Activated naive CD8-positive, alpha-beta T cell treated with anti-CD3 and anti-CD28 coated beads, Interleukin-2, amount 10 ng/mL, durations not matched to agents 7 days and 5 days (primary cell): ENCODE results near the gene PITPNC1. TPM values are rescaled to one million over a fixed set of nuclear protein-coding genes. Genes with fewer than 3 reads are reported as not detected.
A peak's percentile ranks its signal among the peaks of the same experiment; 100 is the strongest.
"Not testable (repeated sequence)": the region's sequence is repeated elsewhere in the genome, so short reads cannot be mapped to it uniquely, and the experiment has no call there.

Experiments
- ATAC-seq: fragments of 150-1000 bp; cut with Tn5 transposase; one replicate; pipeline ENCODE4 v1.10.0; 2021; ENCODE audit warnings: low read depth, moderate library complexity
- POLR2A ChIA-PET: fragments of 350-600 bp; sonication (Branson Sonifier 250); formaldehyde crosslinking; loops from one replicate; lab custom pipeline; 2021; ENCODE audit warnings: antibody characterized with exemption; lab: Charles Lee
- DNase-seq: peaks from one replicate; pipeline ENCODE4 v3.0.0; 2021
- H3K27ac Mint-ChIP-seq: one replicate; pipeline ENCODE4 v1.8.0; 2022; ENCODE audit warnings: mild to moderate bottlenecking, mixed read lengths
- H3K27me3 Mint-ChIP-seq: one replicate; pipeline ENCODE4 v1.8.0; 2022; ENCODE audit warnings: mild to moderate bottlenecking, moderate library complexity, mixed read lengths
- H3K36me3 Mint-ChIP-seq: one replicate; pipeline ENCODE4 v1.8.0; 2021; ENCODE audit warnings: mild to moderate bottlenecking, mixed read lengths
- H3K4me1 Mint-ChIP-seq: one replicate; pipeline ENCODE4 v1.8.0; 2021; ENCODE audit warnings: mixed read lengths
- H3K4me3 Mint-ChIP-seq: one replicate; pipeline ENCODE4 v1.8.0; 2022; ENCODE audit warnings: mild to moderate bottlenecking, moderate library complexity, mixed read lengths
- H3K9me3 Mint-ChIP-seq: one replicate; pipeline ENCODE4 v1.8.0; 2021; ENCODE audit warnings: mixed read lengths
- total RNA-seq, 2 experiments: library from RNA; stranded (reverse); gene quantifications; one replicate each; pipeline ENCODE4 v1.2.3, GENCODE V29; 2021

The PITPNC1 gene
- total RNA-seq, 2 experiments from 2014 or later, result 100 to 104 TPM

DNA sequence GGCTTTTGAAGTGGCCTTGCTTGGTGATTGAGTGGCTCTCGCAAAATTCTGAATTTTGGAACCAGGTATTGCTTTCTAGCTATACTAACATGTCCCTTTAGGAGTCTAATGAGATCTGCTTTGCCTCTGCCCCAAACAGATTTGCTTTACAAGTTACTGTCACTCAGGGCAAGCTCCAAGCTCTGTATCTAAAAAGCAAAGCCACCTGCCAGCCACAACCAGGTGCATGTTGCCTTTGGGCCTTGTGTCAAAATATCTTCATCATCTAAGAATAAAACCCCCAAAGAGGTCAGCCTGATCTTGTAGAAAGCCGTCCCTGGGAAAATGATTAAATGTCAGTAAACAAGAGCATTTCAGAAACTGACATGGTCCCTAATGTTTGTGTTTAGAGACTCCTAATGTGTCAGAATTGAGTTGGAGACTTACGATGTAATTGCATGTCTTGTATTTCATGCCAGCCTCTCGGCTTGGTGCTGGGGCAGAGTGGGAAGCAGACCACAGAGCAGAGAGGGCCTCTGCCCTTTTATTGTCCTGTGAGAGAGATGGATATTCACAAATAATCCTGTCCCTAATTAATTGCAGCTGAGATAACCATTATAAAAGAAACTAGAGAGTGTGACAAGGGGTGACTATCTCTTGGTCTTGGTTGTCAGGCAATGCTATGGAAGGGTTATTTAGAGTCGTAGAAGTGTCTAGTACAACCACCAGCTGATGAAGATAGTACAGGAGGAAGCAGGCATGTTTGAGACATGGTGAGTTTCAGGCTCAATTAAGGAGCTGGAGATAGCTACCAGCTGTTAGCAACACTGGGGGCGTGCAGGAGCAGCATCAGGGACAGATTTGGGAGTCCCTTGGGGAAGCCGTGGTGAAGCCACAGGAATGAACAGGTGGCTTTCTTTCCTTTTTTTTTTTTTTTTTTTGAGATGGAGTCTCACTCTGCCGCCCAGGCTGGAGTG, 90.7 kb downstream of the PITPNC1 start:
- Mint-ChIP-seq H3K27ac (peak overlapping the region; percentile 76), H3K27me3 (no peaks in the 10 kb centered on the region), H3K4me3 (peak overlapping the region; percentile 56), H3K36me3 (peaks cover 7% of the 10 kb centered on the region), H3K9me3 (no peaks in the 10 kb centered on the region), H3K4me1 (peaks cover 60% of the 10 kb centered on the region)
- ATAC-seq (peak; percentile 24), DNase-seq (no peak)
- POLR2A ChIA-PET, result interaction anchor here (0.5 to 5.6 kb wide), 6 partner anchors 16 to 86 kb away, joined by 3 to 65 read pairs (median 13); no protein-coding TSS in a partner anchor

DNA sequence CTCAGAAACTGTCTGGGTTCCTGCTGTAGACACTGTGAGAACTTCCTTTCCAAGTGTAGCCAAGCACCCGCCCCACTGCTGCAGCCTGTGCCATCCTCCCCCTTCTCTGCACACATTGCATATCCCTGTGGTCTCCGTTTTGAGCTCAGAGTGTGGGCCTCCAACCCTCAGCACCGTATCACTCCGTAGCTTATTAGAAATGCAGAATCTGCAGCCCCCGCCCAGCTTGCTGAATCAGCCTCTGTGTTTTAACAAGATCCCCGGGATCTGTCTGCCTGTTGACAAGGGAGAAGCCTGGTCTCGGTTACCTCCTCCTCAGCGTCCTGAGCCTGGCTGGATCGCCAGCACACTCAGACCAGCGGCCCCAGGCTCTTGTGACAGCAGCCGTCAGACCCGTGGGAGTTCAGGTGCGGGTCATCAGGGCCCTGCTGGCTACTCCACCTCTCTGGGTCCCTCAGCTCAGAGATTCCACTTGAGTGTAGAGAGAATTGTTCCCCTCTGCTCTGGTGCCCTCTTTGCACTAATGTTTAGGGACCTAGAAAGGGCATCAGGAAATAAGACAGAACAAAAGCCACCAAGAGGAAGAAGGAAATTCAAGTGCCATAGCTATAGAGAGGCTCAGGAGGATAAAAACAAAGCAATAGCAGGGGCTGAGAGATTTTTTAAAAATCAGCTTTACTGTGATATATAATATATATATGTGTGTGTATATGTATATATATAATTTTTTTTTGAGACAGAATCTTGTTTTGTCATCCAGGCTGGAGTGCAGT, 92.3 kb downstream of the PITPNC1 start:
- H3K9me3 Mint-ChIP-seq, result no peaks in the 10 kb centered on the region
- peak overlapping the region; percentile 88 for H3K27ac Mint-ChIP-seq
- H3K4me3 Mint-ChIP-seq, result peak overlapping the region; percentile 68
- peaks cover 10% of the 10 kb centered on the region for H3K36me3 Mint-ChIP-seq
- peak; percentile 55 for DNase-seq
- POLR2A ChIA-PET, result interaction anchor here (1.0 to 5.6 kb wide), 11 partner anchors 8 to 91 kb away, joined by 3 to 65 read pairs (median 7); no protein-coding TSS in a partner anchor
- peak; percentile 90 for ATAC-seq
- H3K27me3 Mint-ChIP-seq, result no peaks in the 10 kb centered on the region
- H3K4me1 Mint-ChIP-seq, result peaks cover 60% of the 10 kb centered on the region

DNA sequence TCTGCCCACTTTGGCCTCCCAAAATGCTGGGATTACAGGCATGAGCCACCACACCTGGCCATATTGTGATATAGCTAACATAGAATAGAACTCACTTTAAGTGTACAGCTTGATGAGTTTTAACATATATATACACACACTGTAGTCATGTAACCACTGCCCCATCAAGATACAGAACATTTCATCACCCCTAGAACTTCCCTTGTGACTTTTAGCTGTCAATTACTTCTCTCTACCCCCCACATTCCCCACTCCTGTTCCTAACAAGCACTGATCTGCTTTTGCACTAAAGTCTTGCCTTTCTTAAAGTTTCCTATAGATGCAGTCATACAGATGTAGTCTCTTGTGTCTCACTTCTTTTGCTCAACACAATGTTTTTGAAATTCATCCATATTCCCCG, 93.1 kb downstream of the PITPNC1 start:
- H3K27ac Mint-ChIP-seq, result peak overlapping the region; percentile 81
- no peaks in the 10 kb centered on the region for H3K27me3 Mint-ChIP-seq
- H3K36me3 Mint-ChIP-seq, result peaks cover 10% of the 10 kb centered on the region
- POLR2A ChIA-PET, result interaction anchor here (1.1 to 5.6 kb wide), 7 partner anchors 14 to 92 kb away, joined by 3 to 65 read pairs (median 7); no protein-coding TSS in a partner anchor
- DNase-seq (no peak), ATAC-seq (no peak)
- peak overlapping the region; percentile 48 for H3K4me3 Mint-ChIP-seq
- H3K9me3 Mint-ChIP-seq, result no peaks in the 10 kb centered on the region
- peaks cover 64% of the 10 kb centered on the region for H3K4me1 Mint-ChIP-seq

DNA sequence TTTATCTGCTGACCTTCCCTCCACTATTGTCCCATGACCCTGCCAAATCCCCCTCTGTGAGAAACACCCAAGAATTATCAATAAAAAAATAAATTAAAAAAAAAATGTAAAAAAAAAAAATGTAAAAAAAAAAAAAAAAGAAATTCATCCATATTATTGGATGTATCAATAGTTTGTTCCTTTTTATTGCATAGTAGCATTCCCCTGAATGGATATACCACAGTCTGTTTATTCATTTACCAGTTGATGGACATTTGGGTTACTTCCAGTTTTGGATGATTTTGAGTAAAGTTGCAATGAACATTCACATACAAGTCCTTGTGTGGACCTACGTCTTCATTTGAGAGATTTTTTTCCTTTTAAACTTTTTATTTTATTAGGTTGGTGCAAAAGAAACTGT, 94.0 kb downstream of the PITPNC1 start:
- ATAC-seq (no peak), DNase-seq (no peak)
- Mint-ChIP-seq H3K27me3 (no peaks in the 10 kb centered on the region), H3K27ac (no peak overlapping the region), H3K9me3 (no peaks in the 10 kb centered on the region), H3K36me3 (peaks cover 10% of the 10 kb centered on the region), H3K4me3 (no peak overlapping the region), H3K4me1 (peaks cover 68% of the 10 kb centered on the region)
- POLR2A ChIA-PET, result no interaction called here

DNA sequence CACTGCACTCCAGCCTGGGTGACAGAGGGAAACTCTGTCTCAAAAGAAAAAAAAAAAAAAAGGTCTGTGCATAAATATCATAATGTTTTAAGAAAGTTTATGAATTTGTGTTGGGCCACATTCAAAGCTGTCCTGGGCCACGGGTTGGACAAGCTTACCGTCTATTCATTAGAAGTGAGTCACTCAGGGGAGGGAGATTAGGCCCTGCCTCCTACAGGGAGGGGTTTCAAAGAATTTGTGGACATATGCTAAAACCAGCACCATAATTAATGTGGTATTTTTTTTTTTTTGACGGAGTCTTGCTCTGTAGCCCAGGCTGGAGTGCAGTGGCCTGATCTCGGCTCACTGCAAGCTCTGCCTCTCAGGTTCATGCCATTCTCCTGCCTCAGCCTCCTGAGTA, 95.5 kb downstream of the PITPNC1 start:
- DNase-seq, ATAC-seq, H3K4me3 Mint-ChIP-seq, H3K27me3 Mint-ChIP-seq, H3K27ac Mint-ChIP-seq, H3K9me3 Mint-ChIP-seq: not testable (repeated sequence)
- Mint-ChIP-seq H3K4me1 (peaks cover 61% of the 10 kb centered on the region), H3K36me3 (peaks cover 12% of the 10 kb centered on the region)
- POLR2A ChIA-PET, result interaction anchor here (0.7 to 1.1 kb wide), 3 partner anchors 19 to 32 kb away, joined by 3 to 11 read pairs (median 4); no protein-coding TSS in a partner anchor

DNA sequence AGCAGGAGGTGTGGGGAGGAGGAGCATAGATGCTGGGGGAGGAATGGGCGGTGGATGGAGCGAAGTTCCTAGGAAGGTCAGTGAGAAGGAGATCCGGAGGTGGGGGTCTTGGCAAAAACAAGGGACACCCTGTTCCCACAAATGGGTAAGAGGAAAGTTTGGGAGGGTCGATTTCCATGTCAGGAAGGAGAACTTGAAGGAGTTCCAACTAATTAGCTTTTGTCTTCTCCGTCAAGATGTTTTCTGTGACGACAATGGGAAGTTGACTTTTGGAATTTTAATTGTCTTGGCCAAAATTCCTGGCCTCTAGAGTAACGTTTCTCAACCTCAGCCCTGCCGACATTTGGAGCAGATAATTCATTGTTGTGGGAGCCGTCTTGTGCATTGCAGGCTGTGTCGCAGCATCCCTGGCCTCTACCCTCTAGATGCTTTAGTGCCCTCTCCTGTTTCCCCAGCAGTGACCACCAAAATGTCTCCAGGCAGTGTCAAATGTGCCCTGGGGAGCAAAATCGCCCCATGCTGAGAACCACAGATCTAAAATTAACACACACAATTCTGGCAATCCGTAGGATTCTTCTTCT, 97.1 kb downstream of the PITPNC1 start:
- POLR2A ChIA-PET, result interaction anchor here (0.6 to 7.7 kb wide), 13 partner anchors 9 to 579 kb away, joined by 3 to 120 read pairs (median 7); partner anchors contain the start of gene PITPNC1
- peak overlapping the region; percentile 94 for H3K27ac Mint-ChIP-seq
- ATAC-seq (no peak), DNase-seq (no peak)
- H3K9me3 Mint-ChIP-seq, result no peaks in the 10 kb centered on the region
- H3K4me1 Mint-ChIP-seq, result peaks cover 63% of the 10 kb centered on the region
- H3K36me3 Mint-ChIP-seq, result peaks cover 13% of the 10 kb centered on the region
- H3K4me3 Mint-ChIP-seq, result peak overlapping the region; percentile 74
- H3K27me3 Mint-ChIP-seq, result no peaks in the 10 kb centered on the region

DNA sequence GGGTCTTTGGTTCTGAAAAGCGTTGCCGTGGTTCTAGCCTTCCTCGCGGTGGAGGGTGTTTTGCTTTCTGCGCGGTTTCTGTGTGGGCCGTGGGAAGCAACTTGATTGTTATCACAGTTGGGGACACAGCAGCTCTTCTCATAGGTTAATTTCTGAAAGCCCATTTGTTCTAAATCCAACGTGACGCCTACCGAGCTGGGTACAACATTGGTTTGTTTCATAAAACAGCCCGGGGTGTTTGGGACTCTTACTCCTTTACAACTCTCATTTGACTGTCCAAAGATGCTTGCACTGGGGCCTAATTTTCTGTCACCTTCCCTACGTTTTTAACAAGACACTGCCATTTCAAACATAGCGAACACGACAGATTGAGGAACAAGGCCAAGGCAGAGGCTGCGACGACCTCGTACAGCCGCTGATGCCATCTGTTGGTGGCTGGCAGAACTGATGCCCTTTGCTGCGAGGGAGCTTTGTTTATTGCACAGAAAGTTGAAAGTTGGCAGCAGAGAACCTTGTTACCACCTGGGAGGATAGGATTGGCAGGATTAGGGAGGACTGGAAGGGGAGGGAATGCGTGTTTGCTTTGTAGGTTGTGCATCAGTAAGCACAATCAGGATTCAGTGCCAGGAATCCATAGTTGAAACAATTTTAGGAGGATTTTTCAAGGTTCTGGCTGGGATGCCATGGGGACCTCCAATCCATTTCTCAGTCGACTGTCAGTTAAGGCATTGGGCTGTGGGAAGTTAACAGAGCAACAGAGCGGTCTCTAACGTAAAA, 98.3 kb downstream of the PITPNC1 start:
- Mint-ChIP-seq H3K9me3 (no peaks in the 10 kb centered on the region), H3K27me3 (no peaks in the 10 kb centered on the region), H3K4me1 (peaks cover 60% of the 10 kb centered on the region), H3K36me3 (peaks cover 13% of the 10 kb centered on the region), H3K27ac (peak overlapping the region; percentile 94), H3K4me3 (peak overlapping the region; percentile 74)
- POLR2A ChIA-PET, result interaction anchor here (0.8 to 7.7 kb wide), 20 partner anchors 10 to 211 kb away, joined by 3 to 120 read pairs (median 7); partner anchors contain the start of gene PITPNC1
- peak; percentile 81 for DNase-seq
- peak; percentile 69 for ATAC-seq

DNA sequence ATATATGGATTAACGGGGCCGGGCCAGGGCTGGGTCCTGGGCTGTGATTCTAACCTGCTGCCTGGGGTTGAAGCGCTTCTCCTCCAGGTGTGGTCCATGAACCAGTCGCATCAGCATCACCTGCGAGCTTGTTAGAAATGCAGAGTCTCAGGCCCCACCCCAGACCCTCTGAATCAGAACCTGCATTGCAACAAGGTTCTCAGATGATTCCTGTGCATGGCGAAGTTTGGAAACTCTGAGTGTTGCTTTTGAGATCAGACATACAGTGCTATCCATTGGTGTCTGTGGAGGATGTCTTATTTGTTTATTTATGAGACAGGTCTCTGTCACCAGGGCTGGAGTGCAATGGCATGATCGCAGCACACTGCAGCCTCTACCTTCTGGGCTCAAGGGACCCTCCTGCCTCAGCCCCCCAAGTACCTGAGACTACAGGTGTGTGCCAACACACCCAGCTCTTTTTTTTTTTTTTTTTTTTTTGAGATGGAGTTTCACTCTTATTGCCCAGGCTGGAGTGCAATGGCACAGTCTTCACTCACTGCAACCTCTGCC, 99.8 kb downstream of the PITPNC1 start:
- H3K36me3 Mint-ChIP-seq, result peaks cover 12% of the 10 kb centered on the region
- DNase-seq, result no peak
- H3K4me1 Mint-ChIP-seq, result peaks cover 65% of the 10 kb centered on the region
- no peak for ATAC-seq
- POLR2A ChIA-PET, result interaction anchor here (1.0 to 7.7 kb wide), 9 partner anchors 8 to 99 kb away, joined by 3 to 120 read pairs (median 10); partner anchors contain the start of gene PITPNC1
- no peaks in the 10 kb centered on the region for H3K9me3 Mint-ChIP-seq
- H3K4me3 Mint-ChIP-seq, result no peak overlapping the region
- peak overlapping the region; percentile 70 for H3K27ac Mint-ChIP-seq
- no peaks in the 10 kb centered on the region for H3K27me3 Mint-ChIP-seq

DNA sequence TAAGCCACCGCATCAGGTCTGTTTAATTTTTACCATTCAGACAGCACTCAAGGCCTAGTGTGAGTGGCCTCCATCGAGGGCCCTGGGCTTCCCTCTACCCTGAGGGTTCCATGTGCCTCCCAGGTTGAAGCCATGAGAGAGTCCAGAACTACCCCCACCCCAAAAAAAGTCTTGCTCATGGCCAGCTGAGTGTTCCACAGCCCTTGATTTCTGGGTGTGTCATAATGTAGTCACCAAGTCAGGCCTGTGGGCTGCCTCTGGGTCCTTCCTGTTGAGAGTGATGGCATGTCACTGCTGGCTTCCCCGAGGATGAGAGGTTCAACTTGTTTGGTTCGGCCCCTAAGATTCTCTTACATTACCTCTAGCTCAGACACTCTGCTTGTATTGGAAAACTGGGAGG, 100.6 kb downstream of the PITPNC1 start:
- H3K27me3 Mint-ChIP-seq, result no peaks in the 10 kb centered on the region
- peaks cover 68% of the 10 kb centered on the region for H3K4me1 Mint-ChIP-seq

DNA sequence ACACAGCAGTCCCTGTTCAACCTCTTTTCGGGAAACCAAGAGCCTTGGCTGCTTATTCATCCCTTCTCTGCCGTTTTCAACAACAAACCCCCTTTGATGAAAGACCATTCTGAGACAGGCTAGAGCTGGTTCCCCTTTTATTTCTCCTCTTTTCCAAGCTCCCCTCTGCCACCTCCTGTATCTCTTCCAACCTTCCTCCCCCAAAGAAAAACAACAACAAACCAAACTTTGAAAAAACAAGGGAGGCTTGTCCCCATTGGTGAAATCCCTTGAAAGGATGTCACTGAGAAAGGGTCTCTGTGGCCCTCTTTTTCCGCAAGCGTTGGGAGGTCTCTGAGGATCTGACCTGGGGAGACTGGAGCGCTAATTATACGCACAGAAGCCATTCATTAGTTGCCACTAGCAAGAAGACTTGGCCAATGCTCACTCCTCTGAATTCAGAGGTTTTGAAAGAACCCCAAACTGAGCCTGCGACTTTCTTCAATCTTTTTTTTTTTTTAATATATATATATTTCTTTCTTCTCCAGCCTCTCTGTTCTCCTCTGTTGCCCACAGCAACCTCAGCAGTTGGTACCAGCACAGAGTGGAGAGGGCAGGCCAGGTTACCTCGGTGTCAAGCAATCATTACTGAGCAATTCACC, 101.4 kb downstream of the PITPNC1 start:
- Mint-ChIP-seq H3K9me3 (no peaks in the 10 kb centered on the region), H3K4me3 (peak overlapping the region; percentile 81), H3K27ac (peak overlapping the region; percentile 91), H3K4me1 (peaks cover 69% of the 10 kb centered on the region), H3K36me3 (peaks cover 9% of the 10 kb centered on the region), H3K27me3 (no peaks in the 10 kb centered on the region)
- DNase-seq, result no peak
- POLR2A ChIA-PET, result interaction anchor here (1.0 to 7.7 kb wide), 7 partner anchors 18 to 101 kb away, joined by 4 to 120 read pairs (median 10); partner anchors contain the start of gene PITPNC1
- no peak for ATAC-seq

More for the DNA sequence above, 100.6 kb downstream of the PITPNC1 start:
- peak overlapping the region; percentile 81 for H3K4me3 Mint-ChIP-seq
- H3K9me3 Mint-ChIP-seq, result no peaks in the 10 kb centered on the region
- peak overlapping the region; percentile 91 for H3K27ac Mint-ChIP-seq
- POLR2A ChIA-PET, result interaction anchor here (1.0 to 7.7 kb wide), 10 partner anchors 9 to 100 kb away, joined by 3 to 120 read pairs (median 4); partner anchors contain the start of gene PITPNC1
- peaks cover 9% of the 10 kb centered on the region for H3K36me3 Mint-ChIP-seq
- peak; percentile 58 for DNase-seq
- ATAC-seq, result peak; percentile 71

DNA sequence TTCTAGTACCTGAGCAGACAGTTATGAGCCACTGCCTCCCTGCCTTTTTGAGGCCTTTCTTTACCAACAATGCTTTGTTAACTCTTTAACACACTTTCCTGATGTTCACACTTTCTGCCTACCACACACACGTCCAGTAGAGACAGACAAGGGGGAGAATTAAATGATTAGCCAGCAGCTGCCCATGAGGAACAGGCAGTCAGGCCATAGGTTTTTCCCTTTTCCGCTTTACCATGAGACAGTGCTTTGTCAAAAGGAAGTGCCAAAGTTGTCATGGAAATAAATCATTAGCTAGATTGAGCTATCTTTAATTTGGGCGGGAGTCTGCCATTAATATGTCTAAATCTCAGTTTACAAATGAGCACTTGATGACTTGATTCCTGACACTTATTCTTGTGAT, 102.1 kb downstream of the PITPNC1 start:
- Mint-ChIP-seq H3K27me3 (no peaks in the 10 kb centered on the region), H3K4me3 (peak overlapping the region; percentile 81), H3K27ac (peak overlapping the region; percentile 91), H3K9me3 (no peaks in the 10 kb centered on the region), H3K4me1 (peaks cover 63% of the 10 kb centered on the region), H3K36me3 (peaks cover 6% of the 10 kb centered on the region)
- POLR2A ChIA-PET, result interaction anchor here (1.0 to 7.7 kb wide), 3 partner anchors 45 to 101 kb away, joined by 4 to 120 read pairs (median 70); partner anchors contain the start of gene PITPNC1
- ATAC-seq (no peak), DNase-seq (no peak)
